GM21825 (cell line): Measurements from ENCODE around the gene KRT38.

Experiments
- ATAC-seq: cut with Tn5 transposase; IDR thresholded peaks from one replicate; pipeline ENCODE4 v1.9.1; 2021; ENCODE audit warnings: mild to moderate bottlenecking, moderate library complexity; ENCODE audit not compliant: unreplicated experiment

Gene KRT38

GRCh38 chr17:41440531-41441033 lies at the start of gene KRT38:
KRT38 (minus strand) TSS chr17:41440983; CDS start chr17:41440921, 62 bp downstream.
- no peak for ATAC-seq

DNA sequence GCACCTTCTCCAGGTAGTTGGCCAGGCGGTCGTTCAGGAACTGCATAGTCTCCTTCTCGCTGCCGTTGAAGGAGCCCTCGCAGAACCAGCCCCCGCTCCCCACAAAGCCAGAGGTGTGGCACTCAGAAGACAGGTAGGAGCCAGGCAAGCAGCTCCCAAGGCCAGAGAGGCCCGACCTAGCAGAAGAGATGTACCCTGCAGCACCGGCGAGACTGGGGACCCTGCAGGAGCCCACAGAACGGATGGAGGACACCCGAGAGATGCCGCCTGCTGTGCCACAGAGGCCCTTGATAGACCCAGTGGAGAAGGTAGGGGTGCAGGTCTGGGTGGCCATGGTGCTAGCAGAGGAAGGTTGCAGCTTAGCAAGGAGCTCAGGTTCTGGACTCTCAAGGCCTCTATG lies 48.7 kb upstream of the KRT38 start, which contains the start of gene KRT36:
Gene KRT36, minus strand, starts transcription at position 380 of the 400 bp plus-strand sequence. Its CDS starts 46 bp downstream, at position 334.
- ATAC-seq = no peak

DNA sequence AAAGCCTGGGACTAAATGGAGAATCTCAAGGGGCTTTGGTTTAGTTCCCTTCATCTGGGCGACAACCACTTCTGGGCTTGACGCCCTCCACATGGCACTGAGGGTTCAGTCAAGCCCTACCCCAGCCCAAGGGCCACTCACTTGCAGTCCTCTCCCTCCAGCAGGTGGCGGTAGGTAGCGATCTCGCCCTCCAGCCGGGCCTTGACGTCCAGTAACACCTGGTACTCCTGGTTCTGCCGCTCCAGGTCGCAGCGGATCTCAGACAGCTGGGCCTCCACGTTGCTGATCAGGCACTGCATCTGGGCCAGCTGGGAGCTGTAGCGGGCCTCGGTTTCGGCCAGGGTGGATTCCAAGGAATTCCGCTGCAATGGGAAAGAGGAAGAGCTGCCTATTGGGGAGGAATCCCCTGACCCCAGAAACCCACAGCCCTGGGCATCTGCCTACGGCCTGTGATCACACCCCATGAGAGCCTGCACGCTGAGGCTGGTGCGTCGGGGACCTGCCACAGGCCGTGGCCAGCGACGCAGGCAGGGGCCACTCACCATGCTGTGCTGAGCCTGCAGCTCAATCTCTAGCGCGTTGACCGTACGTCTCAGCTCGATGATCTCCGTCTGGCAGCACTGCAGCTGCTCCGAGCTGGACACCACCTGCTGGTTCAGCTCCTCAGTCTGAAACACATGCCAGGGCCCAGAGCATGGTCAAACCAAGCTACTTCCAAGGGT lies 46.2 kb upstream of the KRT38 start:
- ATAC-seq = no peak

- no peak for ATAC-seq
Observed at GRCh38 chr17:41486316-41486715, 45.5 kb upstream of the KRT38 start.

- no peak for ATAC-seq
Observed at GRCh38 chr17:41484920-41485904, 44.4 kb upstream of the KRT38 start.

GRCh38 chr17:41483991-41484826 lies 43.4 kb upstream of the KRT38 start:
- ATAC-seq = no peak

DNA sequence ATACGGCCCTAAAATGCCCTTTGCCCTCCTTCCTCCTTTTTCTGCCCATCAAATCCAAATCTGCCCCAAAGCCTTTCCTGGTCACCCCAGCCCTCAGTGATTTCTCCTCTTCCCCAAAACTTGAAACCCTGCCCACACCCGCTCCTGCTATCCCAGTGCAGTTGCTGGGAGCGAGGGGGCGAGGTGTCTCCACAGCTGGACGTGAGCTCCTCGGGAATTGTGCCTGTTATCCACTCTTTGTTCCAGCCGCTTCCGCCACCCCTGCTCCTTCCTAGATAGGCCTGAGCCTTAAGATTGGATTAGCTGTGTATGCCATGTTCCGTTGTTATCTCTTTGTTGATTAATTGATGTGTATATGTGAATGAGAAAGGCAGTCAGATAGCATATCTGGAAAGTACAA lies 42.7 kb upstream of the KRT38 start:
- no peak for ATAC-seq

- no peak for ATAC-seq
Observed at GRCh38 chr17:41481036-41481435, 40.3 kb upstream of the KRT38 start, which contains the start of gene KRT35. KRT35 (minus strand) TSS chr17:41481151; CDS start chr17:41481097, 54 bp downstream.

DNA sequence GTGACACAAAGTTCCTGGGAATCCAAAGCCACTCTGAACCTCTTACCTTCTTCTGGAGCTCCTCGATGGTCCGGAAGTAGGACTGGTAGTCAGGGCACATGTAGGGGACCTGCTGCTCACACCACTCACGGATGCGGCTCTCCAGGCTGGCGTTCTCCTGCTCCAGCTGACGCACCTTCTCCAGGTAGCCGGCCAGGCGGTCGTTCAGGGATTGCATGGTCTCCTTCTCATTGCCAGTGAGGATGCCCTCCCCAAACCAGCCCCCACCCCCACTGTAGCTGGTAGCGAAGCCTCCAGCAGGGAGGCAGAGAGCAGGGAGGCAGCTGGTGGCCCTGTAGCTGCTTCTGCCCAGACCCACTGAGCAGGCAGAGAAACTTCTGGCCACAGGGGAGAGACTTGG lies 39.8 kb upstream of the KRT38 start:
- no peak for ATAC-seq

GRCh38 chr17:41480136-41480535 lies 39.4 kb upstream of the KRT38 start:
- ATAC-seq = no peak

- ATAC-seq = no peak
Observed at GRCh38 chr17:41478237-41478636, 37.5 kb upstream of the KRT38 start.

DNA sequence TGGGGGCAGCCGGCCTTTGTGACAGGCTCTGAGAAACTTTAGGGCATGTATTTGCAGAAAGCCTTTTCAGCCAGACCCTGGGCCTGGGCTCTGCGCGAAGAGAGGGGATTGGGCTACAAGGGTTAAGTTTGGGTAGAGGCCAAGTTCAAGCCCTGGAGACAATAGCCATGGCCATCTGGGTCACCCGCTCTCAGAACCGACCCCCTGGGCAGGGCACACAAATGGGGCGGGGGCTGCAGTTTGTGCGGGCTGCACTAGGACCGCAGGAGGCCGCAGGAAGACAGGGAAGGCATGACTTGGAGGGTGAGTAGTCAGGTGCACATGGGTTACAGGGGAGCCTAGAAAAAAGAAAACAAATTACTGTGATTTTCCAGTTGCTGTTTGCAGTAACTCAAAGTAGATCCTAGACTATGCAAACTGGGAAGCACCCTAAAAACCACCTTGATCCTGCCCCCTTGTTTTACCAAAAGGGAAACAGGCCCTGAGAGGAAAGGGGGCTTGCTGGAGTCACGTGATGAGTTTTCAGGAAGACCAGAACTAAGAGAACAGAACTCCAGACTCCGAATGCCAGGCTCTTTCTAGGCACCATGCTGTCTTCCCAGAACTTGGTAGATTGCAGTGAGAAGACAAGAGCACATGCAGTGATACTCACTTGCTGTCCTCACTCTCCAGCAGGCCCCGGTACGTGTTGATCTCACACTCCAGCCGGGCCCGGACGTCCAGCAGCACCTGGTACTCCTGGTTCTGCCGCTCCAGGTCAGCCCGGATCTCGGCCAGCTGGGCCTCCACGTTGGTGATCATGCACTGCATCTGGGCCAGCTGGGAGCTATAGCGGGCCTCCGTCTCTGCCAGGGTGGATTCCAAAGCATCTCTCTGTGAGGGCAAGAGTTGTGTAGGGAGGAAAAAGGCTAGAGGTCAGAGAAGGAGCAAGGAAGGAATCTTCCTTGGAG lies 36.4 kb upstream of the KRT38 start:
- no peak for ATAC-seq

DNA sequence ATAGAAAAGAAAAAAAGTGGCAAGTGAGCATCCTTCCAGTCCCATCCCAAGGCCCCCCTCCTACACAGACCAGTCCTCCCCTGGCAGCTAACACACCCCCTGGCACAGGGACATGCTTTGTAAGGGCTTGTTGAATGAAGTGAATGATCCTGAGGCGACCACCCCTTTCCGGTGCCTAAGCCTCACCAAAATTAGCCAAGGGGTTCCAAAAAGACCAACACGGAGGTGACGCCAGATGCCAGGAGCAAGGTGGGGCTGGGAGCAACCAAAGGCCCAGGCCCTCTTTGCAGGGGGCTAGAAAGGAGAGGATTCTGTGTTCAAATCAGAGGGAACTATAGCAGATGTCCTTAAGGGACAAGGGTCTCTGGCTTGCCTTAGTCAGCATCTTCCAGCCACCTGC lies 34.6 kb upstream of the KRT38 start:
- no peak for ATAC-seq

- no peak for ATAC-seq
Observed at GRCh38 chr17:41474863-41475262, 34.1 kb upstream of the KRT38 start.

DNA sequence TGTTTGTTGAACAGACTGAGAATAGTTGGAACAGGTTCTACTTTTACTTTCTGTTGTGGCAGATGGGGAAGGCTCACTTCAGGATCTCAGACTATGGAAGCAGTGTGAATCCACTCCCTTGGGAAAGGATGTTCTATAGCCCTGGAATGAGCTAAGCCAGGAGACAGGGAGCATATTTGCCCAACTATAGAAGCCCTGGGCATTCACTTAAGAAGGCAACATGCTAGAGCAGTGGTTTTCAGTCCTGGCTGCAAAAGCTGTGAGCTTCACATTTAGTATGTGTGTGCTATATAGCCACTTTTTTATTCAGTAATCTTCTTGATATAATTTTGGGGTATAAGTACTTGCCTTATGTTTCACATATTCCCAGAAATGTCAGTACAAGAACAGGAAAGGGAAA lies 27.6 kb upstream of the KRT38 start:
- no peak for ATAC-seq

DNA sequence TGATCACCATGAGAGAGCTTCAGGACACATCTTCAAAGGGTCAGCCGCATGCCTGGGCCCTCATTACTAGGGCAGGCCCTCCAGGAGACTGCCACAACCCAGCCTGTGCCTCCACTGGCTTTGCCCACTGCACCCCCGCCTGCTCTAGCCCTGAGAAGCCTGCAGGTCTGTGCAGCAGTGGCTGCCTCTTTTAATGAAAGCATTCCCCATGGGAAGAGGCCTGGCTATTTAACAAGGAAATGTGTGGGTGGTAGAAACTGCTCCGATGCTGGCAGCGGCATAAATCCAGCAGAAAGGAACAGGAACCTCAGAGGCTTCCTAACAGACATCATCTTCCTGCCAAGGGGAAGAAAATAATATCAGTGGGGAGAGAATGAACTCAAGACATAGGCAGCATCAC lies 26.8 kb upstream of the KRT38 start:
- no peak for ATAC-seq

- no peak for ATAC-seq
Observed at GRCh38 chr17:41466988-41467387, 26.2 kb upstream of the KRT38 start, which contains the start of gene KRT32. KRT32 (minus strand) TSS chr17:41467386; CDS start chr17:41467325, 61 bp downstream.

GRCh38 chr17:41464682-41465081 lies 23.9 kb upstream of the KRT38 start:
- ATAC-seq = no peak

DNA sequence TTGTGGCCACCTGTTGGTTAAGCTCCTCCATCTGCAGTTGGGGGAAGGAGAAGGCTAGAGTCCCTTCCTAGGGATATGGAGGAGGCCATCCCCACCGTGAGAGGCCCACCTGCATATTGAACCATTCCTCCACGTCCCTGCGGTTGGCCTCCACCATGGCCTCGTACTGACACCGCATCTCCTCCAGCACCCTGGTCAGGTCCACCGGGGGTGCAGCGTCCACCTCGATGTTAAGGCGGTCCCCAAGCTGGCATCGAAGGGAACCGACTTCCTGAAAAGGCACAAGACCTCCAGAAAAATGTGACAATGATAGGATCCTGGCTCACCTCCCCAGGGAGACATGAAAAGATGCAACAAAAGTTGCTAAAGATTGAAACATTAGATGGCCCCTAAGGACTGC lies 23.4 kb upstream of the KRT38 start:
- no peak for ATAC-seq
